GM21723 (cell line): Measurements from ENCODE around the gene ING5.

Experiments
- ATAC-seq: cut with Tn5 transposase; IDR thresholded peaks from one replicate; pipeline ENCODE4 v1.9.1; 2021; ENCODE audit warnings: mild to moderate bottlenecking, moderate library complexity; ENCODE audit not compliant: unreplicated experiment

The ING5 gene

DNA sequence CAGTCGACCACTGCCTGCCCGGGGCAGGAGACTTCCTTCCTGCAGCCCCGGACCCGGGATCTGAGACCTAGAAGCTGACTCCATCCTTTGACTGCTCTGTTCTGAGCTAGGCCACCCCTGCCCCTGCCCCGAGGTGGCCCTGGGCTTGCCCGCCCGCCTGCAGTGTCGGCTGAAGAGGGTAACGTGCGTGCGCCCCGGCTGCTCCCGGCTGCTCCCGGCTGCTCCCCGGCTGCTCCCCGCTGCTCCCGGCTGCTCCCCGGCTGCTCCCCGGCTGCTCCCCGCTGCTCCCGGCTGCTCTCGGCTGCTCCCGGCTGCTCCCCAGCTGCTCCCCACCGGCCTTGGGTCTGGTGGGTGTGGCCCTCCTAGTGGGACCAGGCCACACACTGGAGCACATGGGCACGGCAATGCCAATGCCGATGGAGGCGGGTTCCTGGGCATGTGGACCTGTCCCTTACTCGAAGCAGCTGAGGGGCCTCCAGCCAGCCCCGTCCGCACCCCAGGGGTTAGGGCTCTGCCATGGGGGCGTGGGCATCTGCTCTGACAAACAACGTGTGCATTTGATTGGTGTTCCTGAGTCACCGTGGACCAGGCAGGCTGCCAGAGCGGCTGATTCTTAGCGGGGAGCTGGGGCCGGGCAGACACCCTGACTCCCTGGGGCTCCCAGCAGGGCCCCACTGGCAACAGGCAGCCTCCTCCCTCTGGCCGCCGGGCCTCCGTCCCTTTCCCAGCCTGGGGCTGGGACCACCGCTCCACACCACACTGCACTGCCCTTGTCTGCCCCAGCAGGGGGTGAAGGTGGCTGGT, 72.8 kb downstream of the ING5 start:
- no peak for ATAC-seq

DNA sequence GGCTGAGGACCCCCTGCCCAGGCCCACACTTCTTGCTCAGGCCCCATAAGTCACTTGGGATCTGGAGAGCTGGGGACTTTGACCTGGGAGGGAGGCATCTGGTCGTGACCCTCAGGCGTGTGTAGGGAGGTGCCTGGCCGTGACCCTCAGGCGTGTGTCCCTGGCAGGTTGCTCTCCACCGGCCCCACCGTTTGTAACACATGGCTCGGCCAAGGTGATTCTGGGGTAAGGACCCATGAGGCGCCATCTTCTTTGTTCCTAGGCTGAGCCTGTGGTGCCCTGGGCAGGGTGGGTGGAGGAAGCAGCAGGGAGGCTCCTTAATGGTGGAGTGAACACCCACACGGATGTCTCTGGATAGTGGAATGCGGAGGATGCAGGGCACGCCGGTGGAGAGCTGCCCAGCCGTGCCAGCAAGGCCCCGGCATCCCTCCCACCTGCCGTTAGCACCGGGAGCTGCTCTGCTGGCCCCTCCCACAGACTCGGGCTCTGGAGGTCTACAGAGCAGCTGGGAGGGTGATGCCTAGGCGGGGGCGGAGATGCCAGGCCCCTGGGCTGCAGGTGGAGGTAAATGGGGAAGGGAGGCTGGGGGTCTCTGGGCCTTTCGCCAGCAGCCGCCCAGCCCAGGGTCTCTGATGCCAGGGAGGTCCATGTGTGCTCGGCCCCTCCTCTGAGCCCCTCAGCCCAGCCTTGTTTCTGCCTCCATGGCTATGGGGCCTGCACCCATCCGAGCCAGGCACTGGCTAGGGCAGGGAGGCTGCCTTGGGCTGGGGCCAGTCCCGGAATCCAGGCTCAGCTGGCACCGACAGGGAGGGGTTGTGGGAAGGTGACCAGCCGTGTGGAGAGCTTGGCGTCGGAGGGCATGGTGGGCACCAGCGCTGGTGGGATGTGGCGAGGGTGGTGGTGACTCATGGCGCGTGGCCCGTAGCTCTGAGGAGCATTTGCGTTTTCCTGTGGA, 73.7 kb downstream of the ING5 start:
- no peak for ATAC-seq

DNA sequence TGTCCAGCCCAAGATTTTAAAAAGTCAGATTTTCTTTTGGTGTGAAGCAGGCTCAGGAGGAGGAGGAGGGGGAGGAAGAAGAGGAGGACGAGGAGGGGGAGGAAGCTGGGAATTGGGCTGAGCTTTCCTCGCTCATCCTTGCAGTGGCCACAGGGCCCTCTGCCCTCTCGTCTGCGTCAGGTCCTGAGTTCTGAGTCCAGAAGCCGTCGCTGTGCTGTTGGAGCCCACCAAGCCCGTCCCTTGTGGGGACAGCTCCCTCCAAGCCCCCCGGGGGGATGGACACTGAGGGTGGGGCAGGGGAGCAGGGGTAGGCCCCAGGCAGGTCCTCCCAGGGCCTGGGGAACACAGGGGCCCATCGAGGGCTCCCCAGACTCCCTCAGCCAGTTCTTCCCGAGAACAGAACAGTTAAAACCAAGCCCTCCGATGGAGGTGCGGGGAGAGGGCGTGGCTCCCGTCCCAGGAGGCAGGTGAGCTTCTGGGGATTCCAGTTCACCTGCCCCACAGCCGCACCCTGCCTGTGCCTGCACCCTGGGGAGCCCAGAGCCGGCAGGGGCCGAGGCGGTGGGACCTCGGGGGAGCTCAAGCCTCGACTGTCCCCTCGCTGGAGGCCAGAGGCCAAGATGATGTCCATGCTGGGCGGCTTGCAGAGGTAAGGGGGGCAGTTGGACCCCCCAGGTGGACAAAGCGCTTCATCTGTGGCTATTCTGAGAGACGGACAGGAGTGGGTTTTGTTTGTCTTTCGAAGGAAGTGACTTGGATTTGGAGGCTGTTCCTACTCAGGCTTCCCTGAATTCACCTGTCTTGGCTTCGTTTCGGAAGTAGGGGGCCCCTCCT, 74.7 kb downstream of the ING5 start, which contains the start of gene GAL3ST2:
GAL3ST2 (plus strand) TSS at position 487 of the 834 bp plus-strand sequence; CDS start at position 621, 134 bp downstream.
- no peak for ATAC-seq

DNA sequence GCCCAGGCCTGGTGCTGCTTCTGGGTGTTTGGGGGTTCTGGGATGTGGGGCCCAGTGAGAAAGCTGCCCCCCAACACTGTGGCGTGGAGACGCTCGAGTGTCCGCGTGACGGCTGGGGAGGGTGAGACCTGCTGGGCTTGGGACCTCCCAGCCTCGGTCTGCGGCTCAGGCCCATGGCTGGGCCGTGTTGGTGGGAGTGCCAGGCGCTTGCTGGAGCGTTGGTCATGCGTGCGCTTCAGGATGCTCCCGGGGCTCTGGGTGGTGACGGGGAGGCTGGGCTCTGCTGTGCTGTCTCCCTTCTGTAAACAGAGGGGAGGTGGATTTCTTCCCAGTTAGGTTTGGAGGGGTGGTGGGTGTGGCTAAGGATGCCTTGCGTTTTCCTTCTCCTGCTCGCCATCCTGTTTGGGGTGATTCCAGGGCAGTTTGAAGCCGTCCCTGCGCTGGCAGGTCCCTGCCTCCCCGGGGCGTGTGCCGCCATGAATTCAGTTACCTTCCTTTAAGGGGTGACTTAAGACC, 75.4 kb downstream of the ING5 start:
- ATAC-seq, result no peak

DNA sequence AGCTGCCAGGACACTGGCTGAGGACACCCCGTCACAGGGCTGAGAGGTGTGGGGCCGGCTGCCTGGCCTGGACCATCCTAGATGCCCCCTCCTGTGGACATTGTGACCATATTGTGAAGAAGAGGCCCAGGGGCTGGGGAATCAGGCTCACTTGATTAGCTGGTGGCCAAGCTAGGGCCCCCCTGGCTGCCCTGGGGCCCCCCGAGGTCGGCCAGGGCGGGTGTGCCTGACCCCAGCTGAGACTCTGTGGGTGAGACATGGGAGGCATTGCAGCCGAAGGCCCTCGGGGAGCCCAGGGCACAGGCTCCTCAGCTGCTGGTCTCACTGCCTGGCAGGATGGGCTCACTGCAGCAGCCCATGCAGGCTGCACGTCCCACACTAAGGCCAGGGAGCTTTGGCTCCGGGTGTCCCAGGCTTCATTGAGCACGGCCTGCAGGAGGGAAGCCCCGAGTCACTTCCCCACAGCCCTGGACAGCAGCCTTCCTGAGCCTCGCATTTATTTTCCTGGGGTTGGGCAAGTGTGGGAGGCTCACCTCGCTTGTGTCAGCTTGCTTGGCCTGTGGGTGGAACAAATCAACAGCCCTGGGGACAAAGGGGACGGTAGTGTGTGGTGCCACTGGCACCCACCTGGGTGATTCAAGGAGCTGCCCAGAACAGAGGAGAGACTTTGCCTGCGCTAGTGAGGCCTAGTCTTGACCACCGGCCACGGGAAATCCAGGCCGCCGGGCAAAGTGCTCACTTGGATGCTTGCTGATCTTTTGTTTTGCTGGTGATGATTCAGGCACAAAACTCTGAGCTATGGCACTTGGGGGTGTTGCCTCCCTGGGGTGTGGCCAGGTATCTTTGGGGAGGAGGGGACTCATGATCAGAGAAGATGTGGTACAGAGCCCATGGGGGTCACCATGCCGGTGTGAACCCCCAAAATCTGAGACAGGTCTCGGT, 76.1 kb downstream of the ING5 start:
- no peak for ATAC-seq
